Sigmoid colon (tissue), 7 donors: ENCODE measurements around the gene LDLRAD3. TPM values are rescaled to one million over a fixed set of nuclear protein-coding genes. Genes with fewer than 3 reads are reported as not detected.

Experiments used
- DNase-seq: peaks from one replicate; pipeline ENCODE4 v3.0.0-alpha.2; 2019
- H3K27ac ChIP-seq, 4 donors: fragments of 200-600 bp; sonication (generic); one replicate each; pipeline ENCODE4 v1.5.1; 2016 to 2019; ENCODE audit warnings: mild to moderate bottlenecking in 1 of 4
- H3K27me3 ChIP-seq, 3 donors: fragments of 200-600 bp; sonication (generic); one replicate each; pipeline ENCODE4 v1.5.1; 2019; ENCODE audit warnings: mild to moderate bottlenecking in 1 of 3
- H3K36me3 ChIP-seq, 4 donors: fragments of 200-600 bp; sonication (generic); one replicate each; pipeline ENCODE4 v1.5.1; 2016 to 2019
- H3K4me1 ChIP-seq, 4 donors: fragments of 200-600 bp; sonication (generic); one replicate each; pipeline ENCODE4 v1.5.1; 2017 to 2019
- H3K4me3 ChIP-seq, 4 donors: fragments of 200-600 bp; sonication (generic); one replicate each; pipeline ENCODE4 v1.5.1; 2017 to 2019; ENCODE audit warnings: mild to moderate bottlenecking in 2 of 4, moderate library complexity in 1 of 4
- H3K9me3 ChIP-seq, 4 donors: fragments of 200-600 bp in 3 of 4; sonication (generic) in 3 of 4; one replicate each; pipeline versions ENCODE4 v1.5.1 to v1.6.1; 2013 to 2019
- CTCF ChIP-seq, 4 experiments: fragments of 450-650 bp in 3 of 4; fragments of 200-600 bp in 1 of 4; IDR thresholded peaks; one replicate each; pipeline ENCODE4 v1.5.1; 2016 to 2019; ENCODE audit warnings: antibody characterized with exemption in 4 of 4, mild to moderate bottlenecking in 3 of 4, moderate library complexity in 2 of 4
- EP300 ChIP-seq, 4 donors: sonication (generic); formaldehyde crosslinking; IDR thresholded peaks; one replicate each; pipeline ENCODE4 v1.6.1; 2017; ENCODE audit warnings: antibody characterized with exemption in 4 of 4
- POLR2A ChIP-seq, 2 donors: fragments of 450-650 bp; IDR thresholded peaks; one replicate each; pipeline ENCODE4 v1.6.1; 2016; ENCODE audit warnings: antibody characterized with exemption in 2 of 2, mild to moderate bottlenecking in 2 of 2, moderate library complexity in 2 of 2
- POLR2AphosphoS5 ChIP-seq, 4 donors: sonication (generic); formaldehyde crosslinking; IDR thresholded peaks; one replicate each; pipeline ENCODE4 v1.6.1; 2017; ENCODE audit warnings: antibody characterized with exemption in 4 of 4
- WGBS, 2 donors: extraction: QIAGEN DNeasy Blood & Tissue Kit; methylation state at CpG; one replicate each; pipeline ENCODE4 v1.1.7; 2013; 5-methylcytosine and 5-hydroxymethylcytosine counted together
- intact Hi-C: fragments of 100-400 bp; cut with DNase I; formaldehyde crosslinking; loops from one replicate; pipeline ENCODE4 v1.15.1; 2023
- polyA plus RNA-seq, 3 donors: library from polyadenylated mRNA; stranded (reverse); fragments of 200-250 nt; gene quantifications; one replicate each; pipeline ENCODE4 v1.2.3, GENCODE V29; 2013
- total RNA-seq, 4 donors: library from RNA; depleted of rRNA; stranded (reverse); fragments of >200 nt; gene quantifications; one replicate each; pipeline ENCODE4 v1.1.0, GENCODE V29; 2016
- donor health status: healthy with polysubstance abuse.
- donor health status: Bipolar disorder and iron deficiency.
- donor health status: healthy.

Gene LDLRAD3
- total and polyA plus RNA-seq, 7 donors = 0.23 to 23.4 (median 10.2) TPM

DNA sequence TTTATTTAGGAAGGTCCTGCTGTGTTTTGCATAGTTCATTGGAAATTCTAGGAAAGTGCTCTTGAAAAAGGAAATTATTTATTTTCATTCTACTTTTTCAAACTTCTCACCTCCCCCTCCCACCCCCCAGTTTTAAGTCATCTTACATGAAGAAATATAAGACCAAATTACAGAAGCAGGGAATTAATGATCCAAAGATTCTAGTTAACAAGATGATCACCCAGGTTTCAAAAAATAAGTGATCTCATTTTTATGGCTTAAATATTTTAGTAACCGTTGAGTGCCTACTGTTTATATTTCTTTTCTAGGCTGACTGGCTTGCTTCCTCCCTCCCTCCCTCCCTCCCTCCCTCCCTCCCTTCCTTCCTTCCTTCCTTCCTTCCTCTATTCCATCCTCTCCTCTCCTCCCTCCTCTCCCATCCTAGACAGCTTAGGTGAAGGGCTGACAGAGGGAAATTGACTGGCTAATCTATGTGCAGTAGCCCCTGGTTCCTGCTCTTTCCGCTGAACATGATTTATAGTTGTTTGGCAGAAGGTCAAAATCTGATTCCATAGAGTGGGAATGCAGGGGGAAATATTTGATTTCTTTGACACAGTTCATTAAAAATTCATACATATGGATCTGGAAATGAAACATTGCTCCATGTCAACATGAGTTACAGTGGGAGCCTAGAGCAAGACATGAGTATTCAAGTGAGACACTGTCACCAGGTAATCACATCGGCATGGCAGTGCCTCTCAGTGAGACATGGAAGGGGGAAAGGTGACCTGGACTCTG is 221.9 kb downstream of the LDLRAD3 start:
- no peaks in the 10 kb centered on the region for H3K27me3 ChIP-seq
- intact Hi-C loops = no loop called here
- WGBS, 2 donors = 69 to 76% methylated on average over 3 of the region's 3 CpGs
- H3K36me3 ChIP-seq = no peaks in the 10 kb centered on the region
- DNase-seq = no peak
- TF ChIP-seq EP300 (IDR thresholded peaks at IDR 0.05) (no peak), POLR2A (IDR thresholded peaks at IDR 0.05) (no peak), CTCF (IDR thresholded peaks at IDR 0.05) (no peak), POLR2AphosphoS5 (IDR thresholded peaks at IDR 0.05) (no peak)
- no peak overlapping the region for H3K27ac ChIP-seq
- no peak overlapping the region for H3K4me3 ChIP-seq
- H3K4me1 ChIP-seq = peaks cover 0 to 39% (median 32%) of the 10 kb centered on the region in 4 donors
- H3K9me3 ChIP-seq = no peaks in the 10 kb centered on the region

DNA sequence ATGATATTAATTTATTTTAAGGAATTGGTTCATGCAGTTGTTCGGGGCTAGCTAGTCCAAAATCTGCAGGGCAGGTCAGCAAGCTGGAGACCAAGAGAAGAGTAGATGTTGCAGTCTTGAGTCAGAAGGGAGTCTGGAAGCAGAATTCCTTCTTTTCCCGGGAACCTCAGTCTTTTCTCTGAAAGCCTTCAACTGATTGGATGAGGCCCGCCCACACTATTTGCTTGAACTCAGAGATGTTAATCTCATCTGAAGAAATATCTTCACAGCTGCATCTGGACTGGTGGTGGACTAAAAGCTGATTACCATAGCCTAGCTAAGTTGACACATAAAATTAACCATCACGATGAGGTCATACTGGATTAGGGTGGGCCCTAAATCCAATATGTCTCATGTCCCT is 223.2 kb downstream of the LDLRAD3 start:
- Histone ChIP-seq H3K4me3 (no peak overlapping the region), H3K9me3 (no peaks in the 10 kb centered on the region), H3K4me1 (peaks cover 0 to 31% (median 25%) of the 10 kb centered on the region in 4 donors), H3K27ac (no peak overlapping the region), H3K27me3 (no peaks in the 10 kb centered on the region), H3K36me3 (no peaks in the 10 kb centered on the region)
- intact Hi-C loops = no loop called here
- DNase-seq = no peak
- 95% methylated on average over 4 of the region's 4 CpGs for WGBS, 2 donors
- TF ChIP-seq EP300 (IDR thresholded peaks at IDR 0.05) (no peak), POLR2A (IDR thresholded peaks at IDR 0.05) (no peak), POLR2AphosphoS5 (IDR thresholded peaks at IDR 0.05) (no peak), CTCF (IDR thresholded peaks at IDR 0.05) (no peak)

DNA sequence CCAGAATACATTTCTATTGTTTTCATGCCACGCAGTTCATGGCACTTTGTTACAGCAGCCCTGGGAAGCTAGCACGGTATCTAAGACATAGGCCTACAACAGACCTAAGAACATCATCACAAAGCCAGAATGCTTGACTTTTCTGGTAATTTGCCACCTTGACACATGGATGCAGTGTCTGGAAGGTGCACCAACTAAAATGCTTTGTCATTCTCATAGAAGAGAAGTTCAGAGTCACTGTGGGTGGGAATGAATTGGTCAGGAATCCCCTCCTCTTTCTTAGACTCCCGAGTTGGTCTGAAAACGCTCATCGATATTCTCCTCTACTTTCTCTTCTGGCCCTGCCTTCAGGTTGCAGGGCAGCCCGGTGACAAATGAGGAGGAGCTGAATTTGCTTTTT is 223.9 kb downstream of the LDLRAD3 start:
- H3K27ac ChIP-seq = no peak overlapping the region
- TF ChIP-seq EP300 (IDR thresholded peaks at IDR 0.05) (no peak), POLR2A (IDR thresholded peaks at IDR 0.05) (no peak), POLR2AphosphoS5 (IDR thresholded peaks at IDR 0.05) (no peak), CTCF (IDR thresholded peaks at IDR 0.05) (no peak)
- no peaks in the 10 kb centered on the region for H3K36me3 ChIP-seq
- WGBS, 2 donors = 92 to 93% methylated on average over 6 of the region's 6 CpGs
- H3K4me1 ChIP-seq = peaks cover 0 to 25% (median 19%) of the 10 kb centered on the region in 4 donors
- intact Hi-C loops = no loop called here
- DNase-seq = no peak
- no peaks in the 10 kb centered on the region for H3K27me3 ChIP-seq
- H3K4me3 ChIP-seq = no peak overlapping the region
- H3K9me3 ChIP-seq = no peaks in the 10 kb centered on the region

- DNase-seq = no peak
- 53 to 79% methylated on average over 2 of the region's 2 CpGs for WGBS, 2 donors
- no peaks in the 10 kb centered on the region for H3K27me3 ChIP-seq
- H3K36me3 ChIP-seq = no peaks in the 10 kb centered on the region
- no peak overlapping the region for H3K4me3 ChIP-seq
- H3K27ac ChIP-seq = no peak overlapping the region
- H3K9me3 ChIP-seq = no peaks in the 10 kb centered on the region
- intact Hi-C loops = no loop called here
- TF ChIP-seq POLR2AphosphoS5 (IDR thresholded peaks at IDR 0.05) (no peak), POLR2A (IDR thresholded peaks at IDR 0.05) (no peak), CTCF (IDR thresholded peaks at IDR 0.05) (no peak), EP300 (IDR thresholded peaks at IDR 0.05) (no peak)
- no peaks in the 10 kb centered on the region for H3K4me1 ChIP-seq
Observed at GRCh38 chr11:36177836-36178235, 234.0 kb downstream of the LDLRAD3 start.
